ENCODE data around the gene CADPS. TPM values are rescaled to one million over a fixed set of nuclear protein-coding genes. Genes with fewer than 3 reads are reported as not detected.

Gene CADPS
- total RNA-seq, 4 donors from 2014 or later: 0.09 to 4.4 (median 1.6) TPM; not detected in 1

DNA sequence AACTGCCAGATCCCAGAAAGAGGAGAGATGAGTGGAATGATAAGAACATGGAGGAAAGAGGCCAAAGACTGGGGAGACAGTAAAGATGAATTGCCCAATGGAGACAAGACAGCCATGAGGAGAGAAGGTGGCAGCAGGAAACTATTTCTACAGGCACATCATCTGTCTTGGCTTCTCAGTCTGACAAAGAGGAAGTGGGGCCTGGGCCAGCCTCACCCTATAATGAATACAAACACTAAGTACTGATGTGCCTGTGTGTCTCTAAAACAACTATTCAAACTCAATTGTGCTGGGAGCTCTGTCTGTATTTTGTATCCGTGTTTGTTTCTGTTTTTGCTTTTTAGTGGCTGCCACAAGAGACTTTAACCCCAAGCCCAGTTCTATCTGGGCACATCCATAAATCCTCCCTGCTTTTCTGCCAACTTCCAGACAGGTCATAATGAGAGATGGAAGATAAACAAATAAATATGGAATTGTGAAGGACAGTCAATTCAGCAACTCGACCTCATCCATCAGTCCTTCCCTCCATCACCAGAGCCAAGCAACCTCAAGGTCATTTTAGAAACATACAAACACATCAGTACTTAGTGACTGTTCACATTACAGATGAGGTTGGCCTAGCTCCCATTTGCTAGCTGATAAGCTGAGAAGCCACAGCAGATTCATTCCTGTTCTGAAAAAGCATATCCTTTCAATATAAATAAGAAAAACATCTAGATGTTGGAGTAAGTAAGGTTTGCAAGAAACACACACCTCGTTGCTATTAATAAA, 116.7 kb downstream of the CADPS start:
- no peak for TF ChIP-seq CTCF (IDR thresholded peaks at IDR 0.05)
- no peak for ATAC-seq (ENCODE audit: low FRiP score)
- no peak for DNase-seq (ENCODE audit: low spot score)

GRCh38 chr3:62757045-62757444, 118.2 kb downstream of the CADPS start:
- no peak for TF ChIP-seq CTCF (IDR thresholded peaks at IDR 0.05)
- no peak for DNase-seq (ENCODE audit: low spot score)
- no peak for ATAC-seq (ENCODE audit: low FRiP score)

- no peak for TF ChIP-seq CTCF (IDR thresholded peaks at IDR 0.05)
- DNase-seq (ENCODE audit: low spot score): no peak
- no peak for ATAC-seq (ENCODE audit: low FRiP score)
Measured at GRCh38 chr3:62755285-62755684, 119.9 kb downstream of the CADPS start.

- TF ChIP-seq CTCF (IDR thresholded peaks at IDR 0.05): no peak
- no peak for ATAC-seq (ENCODE audit: low FRiP score)
- DNase-seq (ENCODE audit: low spot score): no peak
Measured at GRCh38 chr3:62749657-62750056, 125.6 kb downstream of the CADPS start.

- TF ChIP-seq CTCF (IDR thresholded peaks at IDR 0.05): no peak
- no peak for DNase-seq (ENCODE audit: low spot score)
- ATAC-seq (ENCODE audit: low FRiP score): no peak
Measured at GRCh38 chr3:62749130-62749529, 126.1 kb downstream of the CADPS start.

DNA sequence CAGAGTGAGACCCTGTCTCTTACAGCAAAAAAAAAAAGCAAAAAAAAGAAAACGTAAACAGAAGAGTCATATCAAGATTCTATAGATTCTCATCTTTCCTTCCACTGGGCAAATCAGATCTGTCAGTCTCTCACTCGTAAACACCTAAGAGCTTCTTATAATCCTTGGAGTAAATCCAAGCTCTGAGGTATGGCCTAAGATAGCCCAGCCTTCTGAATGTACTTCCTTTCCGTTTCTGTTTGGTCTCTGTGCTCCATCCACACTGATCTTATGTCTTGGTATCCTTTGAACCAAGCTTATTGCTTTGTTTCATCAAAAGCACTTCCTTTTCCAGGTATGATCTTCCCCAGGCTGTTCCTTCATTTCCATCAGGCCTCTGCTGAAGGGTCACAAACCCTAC, 137.8 kb downstream of the CADPS start:
- DNase-seq (ENCODE audit: low spot score) (no peak), ATAC-seq (ENCODE audit: low FRiP score) (no peak)
- no peak for TF ChIP-seq CTCF (IDR thresholded peaks at IDR 0.05)

- DNase-seq (ENCODE audit: low spot score) (no peak), ATAC-seq (ENCODE audit: low FRiP score) (no peak)
- TF ChIP-seq CTCF (IDR thresholded peaks at IDR 0.05): no peak
Measured at GRCh38 chr3:62735510-62735909, 139.7 kb downstream of the CADPS start.

Data from omental fat pad (tissue), 4 donors.